Nephron (organoid): ENCODE measurements around the gene BTBD6.

Experiments used
- H3K27ac Mint-ChIP-seq, 3 experiments: 2 replicates each; pipeline ENCODE4 v1.8.0; 2020; ENCODE audit warnings: mixed read lengths in 3 of 3, mild to moderate bottlenecking in 2 of 3, moderate library complexity in 1 of 3
- H3K27me3 Mint-ChIP-seq: 2 replicates; pipeline ENCODE4 v1.8.0; 2021; ENCODE audit warnings: low read depth, mild to moderate bottlenecking, moderate library complexity, mixed read lengths
- H3K36me3 Mint-ChIP-seq: 2 replicates; pipeline ENCODE4 v1.8.0; 2020; ENCODE audit warnings: low read depth, mixed read lengths
- H3K4me1 Mint-ChIP-seq: 2 replicates; pipeline ENCODE4 v1.8.0; 2020; ENCODE audit warnings: mixed read lengths
- H3K4me3 Mint-ChIP-seq, 3 experiments: 2 replicates each; pipeline ENCODE4 v1.8.0; 2020; ENCODE audit warnings: mild to moderate bottlenecking in 3 of 3, mixed read lengths in 3 of 3, moderate library complexity in 2 of 3
- H3K9me3 Mint-ChIP-seq: 2 replicates; pipeline ENCODE4 v1.8.0; 2020; ENCODE audit warnings: mixed read lengths
- TF ChIP-seq, protein P1 (sequence below), 3 experiments: fragments of 200-600 bp; sonication (generic); IDR thresholded peaks; one replicate each; pipeline ENCODE4 v1.5.0; 2021; ENCODE audit warnings: antibody characterized with exemption in 3 of 3; ENCODE audit not compliant: unreplicated experiment in 3 of 3

BTBD6 gene

DNA sequence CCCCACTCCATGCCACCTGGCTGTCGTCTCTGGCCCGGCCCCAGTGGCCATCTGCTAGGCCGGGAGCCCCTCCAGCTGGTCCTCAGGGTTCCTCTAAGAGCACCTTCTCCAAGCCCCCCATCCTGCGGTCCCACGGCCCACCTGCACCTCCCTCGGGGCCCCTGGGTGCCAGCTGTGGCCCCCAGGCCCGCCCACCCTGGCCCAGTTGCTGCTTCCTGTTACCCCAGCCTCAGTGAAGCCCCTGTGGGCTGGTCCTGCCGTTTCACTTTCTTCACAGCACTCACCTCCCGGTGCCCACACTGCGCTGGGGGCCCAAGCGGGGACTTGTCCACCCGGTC lies 39.6 kb upstream of the BTBD6 start:
- Mint-ChIP-seq H3K36me3 (no peaks in the 10 kb centered on the region), H3K9me3 (no peaks in the 10 kb centered on the region), H3K27ac (no peak overlapping the region), H3K27me3 (peaks cover 3% of the 10 kb centered on the region), H3K4me3 (no peak overlapping the region), H3K4me1 (peaks cover 14% of the 10 kb centered on the region)
- TF ChIP-seq, protein P1, sequence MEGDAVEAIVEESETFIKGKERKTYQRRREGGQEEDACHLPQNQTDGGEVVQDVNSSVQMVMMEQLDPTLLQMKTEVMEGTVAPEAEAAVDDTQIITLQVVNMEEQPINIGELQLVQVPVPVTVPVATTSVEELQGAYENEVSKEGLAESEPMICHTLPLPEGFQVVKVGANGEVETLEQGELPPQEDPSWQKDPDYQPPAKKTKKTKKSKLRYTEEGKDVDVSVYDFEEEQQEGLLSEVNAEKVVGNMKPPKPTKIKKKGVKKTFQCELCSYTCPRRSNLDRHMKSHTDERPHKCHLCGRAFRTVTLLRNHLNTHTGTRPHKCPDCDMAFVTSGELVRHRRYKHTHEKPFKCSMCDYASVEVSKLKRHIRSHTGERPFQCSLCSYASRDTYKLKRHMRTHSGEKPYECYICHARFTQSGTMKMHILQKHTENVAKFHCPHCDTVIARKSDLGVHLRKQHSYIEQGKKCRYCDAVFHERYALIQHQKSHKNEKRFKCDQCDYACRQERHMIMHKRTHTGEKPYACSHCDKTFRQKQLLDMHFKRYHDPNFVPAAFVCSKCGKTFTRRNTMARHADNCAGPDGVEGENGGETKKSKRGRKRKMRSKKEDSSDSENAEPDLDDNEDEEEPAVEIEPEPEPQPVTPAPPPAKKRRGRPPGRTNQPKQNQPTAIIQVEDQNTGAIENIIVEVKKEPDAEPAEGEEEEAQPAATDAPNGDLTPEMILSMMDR (IDR thresholded peaks at IDR 0.05; ENCODE audit: unreplicated experiment in 3 of 3): no peak

GRCh38 chr14:105209091-105209490 lies 39.2 kb upstream of the BTBD6 start:
- H3K27me3 Mint-ChIP-seq: peaks cover 3% of the 10 kb centered on the region
- no peak overlapping the region for H3K27ac Mint-ChIP-seq
- H3K9me3 Mint-ChIP-seq: no peaks in the 10 kb centered on the region
- no peaks in the 10 kb centered on the region for H3K36me3 Mint-ChIP-seq
- TF ChIP-seq, protein P1 (IDR thresholded peaks at IDR 0.05; ENCODE audit: unreplicated experiment in 3 of 3): no peak
- no peak overlapping the region for H3K4me3 Mint-ChIP-seq
- peaks cover 14% of the 10 kb centered on the region for H3K4me1 Mint-ChIP-seq

DNA sequence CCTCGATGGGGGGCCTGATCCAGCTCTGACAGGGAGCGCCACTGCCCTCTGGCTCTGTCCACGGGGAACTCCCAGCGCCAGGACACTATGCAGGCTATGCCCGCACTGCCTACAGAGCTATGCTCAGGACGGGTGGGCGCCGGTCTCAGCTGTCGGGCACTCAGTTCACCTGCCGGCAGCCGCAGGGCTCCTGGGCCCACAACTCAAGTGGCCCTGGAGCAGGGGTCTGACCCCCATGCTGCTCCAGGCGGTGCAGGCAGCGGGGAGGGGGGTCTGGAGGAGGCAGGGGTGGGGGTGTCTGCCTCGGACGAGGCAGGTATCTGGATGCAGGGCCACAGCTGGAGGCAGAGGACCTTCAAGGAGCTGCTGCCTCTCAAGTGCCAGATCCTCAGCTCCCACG lies 38.7 kb upstream of the BTBD6 start:
- Mint-ChIP-seq H3K4me1 (peaks cover 14% of the 10 kb centered on the region), H3K27me3 (peaks cover 3% of the 10 kb centered on the region), H3K36me3 (no peaks in the 10 kb centered on the region), H3K27ac (no peak overlapping the region), H3K9me3 (no peaks in the 10 kb centered on the region), H3K4me3 (no peak overlapping the region)
- TF ChIP-seq, protein P1 (IDR thresholded peaks at IDR 0.05; ENCODE audit: unreplicated experiment in 3 of 3): no peak

DNA sequence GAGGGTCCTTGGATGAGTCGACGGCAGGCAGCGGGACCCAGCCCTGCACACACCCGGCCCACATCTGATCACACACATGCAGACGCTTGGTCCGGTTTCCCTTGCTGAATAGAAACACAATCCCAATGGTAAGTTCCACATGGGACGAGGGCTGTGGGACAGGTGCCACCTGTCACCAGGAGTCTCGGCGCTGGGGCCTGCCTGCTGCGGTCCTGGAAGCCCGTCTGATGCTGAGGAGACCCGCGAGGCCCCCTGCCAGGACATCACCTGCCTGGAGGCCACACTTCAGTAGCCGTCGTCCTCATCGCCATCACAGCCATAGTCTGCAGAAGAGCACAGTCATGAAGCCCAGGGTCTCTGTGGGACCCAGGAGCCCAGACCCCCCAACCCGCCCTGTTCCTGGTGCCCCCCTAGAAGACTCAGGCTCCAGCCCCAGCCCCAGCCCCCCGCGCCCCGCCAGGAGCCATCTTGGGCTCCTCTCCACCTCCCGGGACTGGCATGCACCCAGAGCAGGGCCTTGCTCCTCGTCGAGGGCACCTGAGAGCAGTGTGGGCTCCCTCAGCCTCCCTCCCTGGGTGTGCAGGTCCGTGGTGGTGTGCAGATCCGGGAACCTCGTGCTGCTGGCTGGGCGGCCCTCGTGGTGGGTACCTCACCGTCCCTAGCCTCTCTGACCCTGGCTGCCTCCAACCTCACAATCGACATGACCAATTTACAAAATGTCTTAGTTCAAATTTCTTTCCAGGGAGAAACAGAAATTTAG lies 37.9 kb upstream of the BTBD6 start:
- peaks cover 5% of the 10 kb centered on the region for H3K36me3 Mint-ChIP-seq

DNA sequence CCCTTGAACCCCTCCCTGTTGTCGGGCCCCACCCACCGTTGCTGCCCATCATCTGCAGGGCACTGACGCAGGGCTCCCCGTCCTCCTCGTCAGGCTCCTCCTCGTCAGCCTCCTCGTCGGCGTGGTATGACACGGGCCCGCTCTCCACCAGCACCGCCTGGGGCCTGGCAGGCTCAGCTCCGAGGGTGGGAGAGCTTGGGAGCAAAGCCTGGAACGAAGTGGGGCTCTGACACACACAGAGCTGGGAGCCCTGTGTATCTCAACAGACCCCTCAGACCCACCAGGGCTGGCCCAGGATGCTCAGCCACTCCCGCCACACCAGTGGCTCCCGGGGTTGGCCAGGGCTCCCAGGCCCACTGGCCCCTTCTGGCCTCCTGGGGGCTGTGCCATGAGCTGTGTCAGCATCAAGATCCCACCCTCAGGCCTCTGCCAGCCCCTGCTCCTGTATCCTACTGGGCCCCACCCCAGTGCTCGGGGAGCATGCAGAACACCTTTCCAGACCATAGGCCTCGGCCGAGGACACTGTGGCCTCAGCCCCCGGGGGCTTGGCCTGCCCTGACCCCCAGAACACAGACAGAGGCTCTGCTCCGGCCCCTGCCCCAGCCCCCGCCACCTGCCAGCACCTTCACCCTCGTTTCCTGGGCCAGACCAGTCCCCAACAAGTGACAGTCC lies 37.1 kb upstream of the BTBD6 start:
- Mint-ChIP-seq H3K27ac (no peak overlapping the region), H3K27me3 (peaks cover 3% of the 10 kb centered on the region), H3K4me3 (no peak overlapping the region), H3K36me3 (peaks cover 11% of the 10 kb centered on the region), H3K9me3 (no peaks in the 10 kb centered on the region), H3K4me1 (peaks cover 20% of the 10 kb centered on the region)
- TF ChIP-seq, protein P1 (IDR thresholded peaks at IDR 0.05; ENCODE audit: unreplicated experiment in 3 of 3): no peak

More for the DNA sequence above, 37.9 kb upstream of the BTBD6 start:
- H3K9me3 Mint-ChIP-seq: no peaks in the 10 kb centered on the region
- H3K27me3 Mint-ChIP-seq: peaks cover 3% of the 10 kb centered on the region
- TF ChIP-seq, protein P1 (IDR thresholded peaks at IDR 0.05; ENCODE audit: unreplicated experiment in 3 of 3): no peak
- peaks cover 20% of the 10 kb centered on the region for H3K4me1 Mint-ChIP-seq
- H3K4me3 Mint-ChIP-seq: no peak overlapping the region
- H3K27ac Mint-ChIP-seq: no peak overlapping the region

- Mint-ChIP-seq H3K27ac (no peak overlapping the region), H3K4me3 (no peak overlapping the region), H3K27me3 (peaks cover 3% of the 10 kb centered on the region), H3K9me3 (no peaks in the 10 kb centered on the region), H3K4me1 (peaks cover 20% of the 10 kb centered on the region), H3K36me3 (peaks cover 11% of the 10 kb centered on the region)
- TF ChIP-seq, protein P1 (IDR thresholded peaks at IDR 0.05; ENCODE audit: unreplicated experiment in 3 of 3): no peak
These were observed 36.6 kb upstream of the BTBD6 start for GRCh38 chr14:105211758-105212089.
